B cell (primary cell): ENCODE data around the gene CELF4. TPM values are rescaled to one million over a fixed set of nuclear protein-coding genes. Genes with fewer than 3 reads are reported as not detected.

Experiments
- ATAC-seq: fragments of 200-7000 bp; cut with Tn5 transposase; one replicate; pipeline ENCODE4 v1.10.0; 2021; ENCODE audit warnings: low read depth, mild to moderate bottlenecking, moderate number of reproducible peaks, moderate library complexity
- CTCF ChIA-PET: fragments of 350-600 bp; sonication (Branson Sonifier 250); formaldehyde crosslinking; loops from one replicate; lab custom pipeline; 2021; ENCODE audit warnings: antibody characterized with exemption, inconsistent platforms; lab: Charles Lee
- POLR2A ChIA-PET: fragments of 350-600 bp; sonication (Branson Sonifier 250); formaldehyde crosslinking; loops from one replicate; lab custom pipeline; 2021; ENCODE audit warnings: antibody characterized with exemption; lab: Charles Lee
- DNase-seq: peaks from one replicate; pipeline ENCODE4 v3.0.0; 2013
- H2AFZ ChIP-seq: 2 replicates; pipeline ENCODE4 v1.6.1; 2012; ENCODE audit warnings: mild to moderate bottlenecking, low read depth, low read length; ENCODE audit not compliant: insufficient read depth, poor library complexity, severe bottlenecking
- H3K27ac ChIP-seq, 2 donors: 1 replicate in 1 of 2; 2 replicates in 1 of 2; pipeline ENCODE4 v1.5.1; 2012 to 2013; ENCODE audit warnings: low read length in 2 of 2, mild to moderate bottlenecking in 2 of 2, moderate library complexity in 1 of 2
- H3K27me3 ChIP-seq, 4 experiments: fragments of 200-600 bp in 1 of 4; sonication (generic) in 1 of 4; replicated peaks in 1 of 4; 1 replicate in 2 of 4; 2 replicates in 2 of 4; pipeline versions ENCODE4 v1.6.1 to v1.7.0; 2013 to 2016; ENCODE audit warnings: low read length in 3 of 4, mild to moderate bottlenecking in 2 of 4, mixed read lengths in 1 of 4, moderate library complexity in 1 of 4; ENCODE audit not compliant: insufficient read depth in 4 of 4, control insufficient read depth in 3 of 4; ENCODE audit errors: control extremely low read depth in 1 of 4
- H3K36me3 ChIP-seq, 2 experiments: replicated peaks in 1 of 2; 1 replicate in 1 of 2; 2 replicates in 1 of 2; pipeline versions ENCODE4 v1.6.1 to v1.7.1; 2013; ENCODE audit warnings: low read length in 1 of 2; ENCODE audit not compliant: insufficient read depth in 2 of 2, control insufficient read depth in 1 of 2; ENCODE audit errors: control extremely low read depth in 1 of 2, extremely low read depth in 1 of 2
- H3K4me1 ChIP-seq, 2 donors: fragments of 200-600 bp in 1 of 2; sonication (generic) in 1 of 2; 1 replicate in 1 of 2; 2 replicates in 1 of 2; pipeline versions ENCODE4 v1.5.1 to v1.6.1; 2013 to 2017; ENCODE audit warnings: low read length in 2 of 2; ENCODE audit not compliant: control insufficient read depth in 2 of 2, insufficient read depth in 2 of 2
- H3K4me2 ChIP-seq: replicated peaks from 2 replicates; pipeline ENCODE3; 2012; ENCODE audit warnings: mild to moderate bottlenecking, low read depth, low read length; ENCODE audit not compliant: poor library complexity, severe bottlenecking
- H3K4me3 ChIP-seq, 5 experiments: fragments of 200-600 bp in 1 of 5; sonication (generic) in 1 of 5; 1 replicate in 3 of 5; 2 replicates in 2 of 5; pipeline versions ENCODE4 v1.5.1 to v1.7.0; 2011 to 2016; ENCODE audit warnings: low read length in 4 of 5, mild to moderate bottlenecking in 4 of 5, low read depth in 2 of 5, control low read depth in 1 of 5, moderate library complexity in 1 of 5; ENCODE audit not compliant: insufficient read depth in 1 of 5; ENCODE audit errors: control extremely low read depth in 1 of 5, extremely low read depth in 1 of 5
- H3K79me2 ChIP-seq: fragments of 200-600 bp; sonication (generic); one replicate; pipeline ENCODE4 v1.6.0; 2016; ENCODE audit warnings: low read length; ENCODE audit not compliant: control insufficient read depth, insufficient read depth
- H3K9ac ChIP-seq: fragments of 200-600 bp; sonication (generic); 2 replicates; pipeline ENCODE4 v1.6.1; 2017; ENCODE audit warnings: mild to moderate bottlenecking, low read length, moderate library complexity
- H3K9me3 ChIP-seq, 3 donors: one replicate each; pipeline versions ENCODE4 v1.6.1 to v1.7.1; 2013; ENCODE audit warnings: low read length in 2 of 3; ENCODE audit not compliant: control insufficient read depth in 2 of 3, insufficient read depth in 1 of 3; ENCODE audit errors: control extremely low read depth in 1 of 3
- H4K20me1 ChIP-seq: 2 replicates; pipeline ENCODE4 v1.6.0; 2012; ENCODE audit warnings: mild to moderate bottlenecking, low read length; ENCODE audit not compliant: insufficient read depth, control insufficient read depth, poor library complexity, severe bottlenecking
- H3K27ac Mint-ChIP-seq: one replicate; pipeline ENCODE4 v1.8.0; 2021; ENCODE audit warnings: mixed read lengths
- H3K27me3 Mint-ChIP-seq: one replicate; pipeline ENCODE4 v1.8.0; 2021; ENCODE audit warnings: mixed read lengths
- H3K4me1 Mint-ChIP-seq: one replicate; pipeline ENCODE4 v1.8.0; 2021; ENCODE audit warnings: mixed read lengths
- H3K4me3 Mint-ChIP-seq: one replicate; pipeline ENCODE4 v1.8.0; 2021; ENCODE audit warnings: mixed read lengths
- H3K9me3 Mint-ChIP-seq: one replicate; pipeline ENCODE4 v1.8.0; 2022; ENCODE audit warnings: mixed read lengths; ENCODE audit not compliant: insufficient read depth
- EZH2 ChIP-seq: IDR thresholded peaks from 2 replicates; pipeline ENCODE4 v1.6.1; 2012; ENCODE audit warnings: borderline replicate concordance, low read depth, mild to moderate bottlenecking, moderate library complexity, low read length; ENCODE audit not compliant: insufficient read depth, poor library complexity, severe bottlenecking
- WGBS: methylation state at CpG from one replicate; pipeline ENCODE4 v1.1.5; 2013; ENCODE audit warnings: missing lambda C conversion rate; ENCODE audit not compliant: insufficient coverage; 5-methylcytosine and 5-hydroxymethylcytosine counted together
- intact Hi-C: fragments of 100-400 bp; cut with micrococcal nuclease; formaldehyde crosslinking; loops from one replicate; pipeline ENCODE4 v1.10.0; 2022
- polyA plus RNA-seq: library from polyadenylated mRNA; depleted of rRNA; stranded (reverse); fragments of >200 nt; gene quantifications from 2 replicates; pipeline ENCODE4 v1.2.3, GENCODE V29; 2012
- total RNA-seq, 2 donors: library from RNA; stranded (reverse); fragments of 120-200 nt in 1 of 2; gene quantifications; 1 replicate in 1 of 2; 2 replicates in 1 of 2; pipeline versions ENCODE4 v1.2.3 to v1.2.4, GENCODE V29; 2013 to 2022
- TF ChIP-seq, protein P1 (sequence below): fragments of 200-600 bp; IDR thresholded peaks from one replicate; pipeline ENCODE4 v1.8.0; 2022; ENCODE audit warnings: antibody characterized with exemption, mild to moderate bottlenecking

Gene CELF4
- total and polyA plus RNA-seq, 2 donors (not counting 1 experiment from before 2014, with no cell fraction given): not detected

DNA sequence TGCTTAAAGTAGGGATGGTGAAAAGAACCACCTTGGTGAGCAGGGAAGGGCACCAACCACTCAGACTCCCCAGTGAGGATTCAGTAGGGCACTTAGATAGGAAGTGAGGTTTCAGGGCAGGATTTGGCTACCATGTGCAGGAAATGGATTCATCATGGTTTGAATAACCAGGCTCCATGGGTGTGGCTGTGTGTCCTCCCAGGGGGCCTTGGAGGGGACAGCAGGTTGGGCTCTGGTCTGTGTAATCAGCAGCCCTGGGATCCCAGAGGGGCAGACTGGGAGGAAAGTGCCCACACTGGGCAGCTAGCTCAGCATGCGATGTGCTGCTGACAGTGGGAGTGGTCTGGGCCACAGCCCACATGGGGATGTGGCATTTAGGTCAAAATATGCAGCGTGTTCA lies 224.6 kb downstream of the CELF4 start:
- H3K4me2 ChIP-seq: no peak overlapping the region
- H4K20me1 ChIP-seq: no peaks in the 10 kb centered on the region
- TF ChIP-seq EZH2: no peak
- TF ChIP-seq, protein P1, sequence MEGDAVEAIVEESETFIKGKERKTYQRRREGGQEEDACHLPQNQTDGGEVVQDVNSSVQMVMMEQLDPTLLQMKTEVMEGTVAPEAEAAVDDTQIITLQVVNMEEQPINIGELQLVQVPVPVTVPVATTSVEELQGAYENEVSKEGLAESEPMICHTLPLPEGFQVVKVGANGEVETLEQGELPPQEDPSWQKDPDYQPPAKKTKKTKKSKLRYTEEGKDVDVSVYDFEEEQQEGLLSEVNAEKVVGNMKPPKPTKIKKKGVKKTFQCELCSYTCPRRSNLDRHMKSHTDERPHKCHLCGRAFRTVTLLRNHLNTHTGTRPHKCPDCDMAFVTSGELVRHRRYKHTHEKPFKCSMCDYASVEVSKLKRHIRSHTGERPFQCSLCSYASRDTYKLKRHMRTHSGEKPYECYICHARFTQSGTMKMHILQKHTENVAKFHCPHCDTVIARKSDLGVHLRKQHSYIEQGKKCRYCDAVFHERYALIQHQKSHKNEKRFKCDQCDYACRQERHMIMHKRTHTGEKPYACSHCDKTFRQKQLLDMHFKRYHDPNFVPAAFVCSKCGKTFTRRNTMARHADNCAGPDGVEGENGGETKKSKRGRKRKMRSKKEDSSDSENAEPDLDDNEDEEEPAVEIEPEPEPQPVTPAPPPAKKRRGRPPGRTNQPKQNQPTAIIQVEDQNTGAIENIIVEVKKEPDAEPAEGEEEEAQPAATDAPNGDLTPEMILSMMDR: no peak
- no peaks in the 10 kb centered on the region for H3K79me2 ChIP-seq
- DNase-seq: no peak
- intact Hi-C loops: no loop called here
- H3K9me3 ChIP-seq: no peaks in the 10 kb centered on the region
- CTCF ChIA-PET: no interaction called here
- H3K4me3 ChIP-seq: no peak overlapping the region
- 73% methylated on average over 2 of the region's 2 CpGs for WGBS
- H3K27ac Mint-ChIP-seq: no peak overlapping the region
- POLR2A ChIA-PET: no interaction called here
- no peak overlapping the region for H3K27ac ChIP-seq
- no peaks in the 10 kb centered on the region for H3K9me3 Mint-ChIP-seq
- peaks cover 20% of the 10 kb centered on the region for H3K27me3 Mint-ChIP-seq
- H2AFZ ChIP-seq: no peak overlapping the region
- no peaks in the 10 kb centered on the region for H3K4me1 ChIP-seq
- H3K27me3 ChIP-seq: peaks cover 0 to 2% (median 0%) of the 10 kb centered on the region in 4 experiments
- no peak overlapping the region for H3K4me3 Mint-ChIP-seq
- no peaks in the 10 kb centered on the region for H3K4me1 Mint-ChIP-seq
- ATAC-seq: no peak
- H3K36me3 ChIP-seq: no peaks in the 10 kb centered on the region
- no peak overlapping the region for H3K9ac ChIP-seq

DNA sequence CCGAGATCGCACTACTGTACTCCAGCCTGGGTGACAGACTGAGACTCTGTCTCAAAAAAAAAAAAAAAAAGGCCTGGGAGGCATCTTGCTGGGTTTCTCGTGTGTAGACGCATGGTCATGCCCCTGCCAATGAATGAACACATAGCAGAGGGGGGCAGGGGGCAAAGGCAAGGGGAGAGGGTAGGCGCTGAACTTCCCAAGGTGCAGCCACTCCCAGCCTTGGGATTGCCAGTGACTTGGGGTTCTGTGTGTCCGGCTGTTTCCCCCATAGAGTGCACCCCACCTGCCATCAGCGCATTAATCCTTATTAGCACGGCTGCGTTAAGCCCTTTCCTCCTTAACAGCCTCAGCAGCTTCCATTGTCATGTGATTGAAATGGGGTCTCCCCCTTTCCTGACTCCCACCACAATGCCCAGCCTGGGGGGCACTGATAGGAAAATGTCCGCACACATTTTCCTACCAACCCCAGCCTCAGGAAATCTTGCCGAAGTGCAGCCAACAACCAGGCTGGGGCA lies 225.8 kb downstream of the CELF4 start:
- no peaks in the 10 kb centered on the region for H3K4me1 ChIP-seq
- no peaks in the 10 kb centered on the region for H3K79me2 ChIP-seq
- H3K9me3 Mint-ChIP-seq: no peaks in the 10 kb centered on the region
- no peak for ATAC-seq
- H3K27me3 Mint-ChIP-seq: peaks cover 16% of the 10 kb centered on the region
- no peak for TF ChIP-seq EZH2
- TF ChIP-seq, protein P1: no peak
- H2AFZ ChIP-seq: no peak overlapping the region
- H3K9me3 ChIP-seq: no peaks in the 10 kb centered on the region
- no peak overlapping the region for H3K4me2 ChIP-seq
- CTCF ChIA-PET: no interaction called here
- H3K4me3 ChIP-seq: no peak overlapping the region
- H4K20me1 ChIP-seq: no peaks in the 10 kb centered on the region
- no peak overlapping the region for H3K27ac Mint-ChIP-seq
- no peak overlapping the region for H3K4me3 Mint-ChIP-seq
- DNase-seq: no peak
- H3K9ac ChIP-seq: no peak overlapping the region
- no peaks in the 10 kb centered on the region for H3K36me3 ChIP-seq
- intact Hi-C loops: no loop called here
- POLR2A ChIA-PET: no interaction called here
- no peak overlapping the region for H3K27ac ChIP-seq
- H3K4me1 Mint-ChIP-seq: no peaks in the 10 kb centered on the region
- no peaks in the 10 kb centered on the region for H3K27me3 ChIP-seq
- 86% methylated on average over 6 of the region's 11 CpGs for WGBS
